Measurements from ENCODE around the gene AREL1. TPM values are rescaled to one million over a fixed set of nuclear protein-coding genes. Genes with fewer than 3 reads are reported as not detected.

The AREL1 gene
- total RNA-seq, 1 donor from 2014 or later: 55.1 TPM

DNA sequence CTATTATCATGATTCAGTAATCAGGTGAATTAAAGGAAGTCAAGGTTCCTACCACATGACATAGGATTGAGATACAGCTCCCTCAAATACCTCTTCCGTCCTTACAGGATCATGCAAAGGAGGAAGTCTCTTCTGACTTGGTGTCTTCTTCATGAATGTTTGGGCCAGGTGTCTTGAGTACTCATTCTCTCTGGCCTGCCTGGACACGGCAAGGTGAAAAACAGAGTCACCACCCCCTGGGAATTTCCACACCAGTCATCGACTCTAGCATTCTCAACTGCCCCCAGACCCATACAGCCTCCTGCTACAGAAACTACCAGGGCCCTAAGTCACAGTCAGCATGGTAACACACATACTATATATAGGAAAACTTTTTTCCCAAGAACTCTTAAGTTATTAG, 55.9 kb downstream of the AREL1 start:
- Mint-ChIP-seq H3K9me3 (ENCODE audit: low read depth) (no peaks in the 10 kb centered on the region), H3K27me3 (no peaks in the 10 kb centered on the region), H3K36me3 (ENCODE audit: insufficient read depth) (peaks cover 11% of the 10 kb centered on the region), H3K27ac (no peak overlapping the region), H3K4me3 (ENCODE audit: low read depth) (no peak overlapping the region), H3K4me1 (ENCODE audit: low read depth) (no peaks in the 10 kb centered on the region)
- TF ChIP-seq, protein P1, sequence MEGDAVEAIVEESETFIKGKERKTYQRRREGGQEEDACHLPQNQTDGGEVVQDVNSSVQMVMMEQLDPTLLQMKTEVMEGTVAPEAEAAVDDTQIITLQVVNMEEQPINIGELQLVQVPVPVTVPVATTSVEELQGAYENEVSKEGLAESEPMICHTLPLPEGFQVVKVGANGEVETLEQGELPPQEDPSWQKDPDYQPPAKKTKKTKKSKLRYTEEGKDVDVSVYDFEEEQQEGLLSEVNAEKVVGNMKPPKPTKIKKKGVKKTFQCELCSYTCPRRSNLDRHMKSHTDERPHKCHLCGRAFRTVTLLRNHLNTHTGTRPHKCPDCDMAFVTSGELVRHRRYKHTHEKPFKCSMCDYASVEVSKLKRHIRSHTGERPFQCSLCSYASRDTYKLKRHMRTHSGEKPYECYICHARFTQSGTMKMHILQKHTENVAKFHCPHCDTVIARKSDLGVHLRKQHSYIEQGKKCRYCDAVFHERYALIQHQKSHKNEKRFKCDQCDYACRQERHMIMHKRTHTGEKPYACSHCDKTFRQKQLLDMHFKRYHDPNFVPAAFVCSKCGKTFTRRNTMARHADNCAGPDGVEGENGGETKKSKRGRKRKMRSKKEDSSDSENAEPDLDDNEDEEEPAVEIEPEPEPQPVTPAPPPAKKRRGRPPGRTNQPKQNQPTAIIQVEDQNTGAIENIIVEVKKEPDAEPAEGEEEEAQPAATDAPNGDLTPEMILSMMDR (IDR thresholded peaks at IDR 0.05; ENCODE audit: unreplicated experiment): no peak
- DNase-seq (ENCODE audit: low spot score, unreplicated experiment): no peak

DNA sequence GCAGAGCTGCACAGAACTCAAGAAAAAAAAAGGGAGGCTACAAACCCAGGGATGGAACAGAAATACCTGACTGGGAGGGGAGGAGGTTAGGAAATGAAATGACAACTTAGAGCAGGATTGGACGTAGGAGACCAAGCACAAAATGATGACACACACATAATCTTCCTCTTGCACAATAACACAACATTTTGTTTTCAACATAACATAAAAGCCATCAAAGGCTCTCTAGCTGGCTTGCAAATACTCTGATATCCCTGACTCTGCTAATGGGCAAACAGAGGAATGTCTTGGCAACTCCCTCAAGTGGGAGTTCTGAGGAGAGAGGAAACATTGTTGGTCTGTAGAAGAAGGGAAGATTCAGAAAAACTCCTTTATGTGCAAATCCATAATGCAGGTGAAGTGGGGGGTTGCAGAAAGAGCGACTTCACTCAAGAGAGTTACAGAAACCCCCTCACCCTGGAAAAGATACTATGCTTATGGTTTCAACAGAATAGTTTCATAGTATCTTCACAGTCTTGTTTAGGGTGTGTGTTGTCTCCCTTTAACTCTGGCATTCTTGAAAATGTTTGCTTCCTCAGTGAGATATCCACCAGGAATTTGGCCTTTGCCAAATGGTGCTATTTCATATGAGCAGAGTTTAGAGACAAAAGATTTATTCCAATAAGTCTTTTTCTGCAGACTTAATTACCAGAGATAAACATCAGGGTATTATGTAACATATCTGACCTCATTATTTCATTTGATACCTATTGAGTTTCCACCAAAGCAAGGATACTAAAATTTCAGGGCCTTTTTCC, 57.1 kb downstream of the AREL1 start:
- H3K27ac Mint-ChIP-seq: no peak overlapping the region
- no peaks in the 10 kb centered on the region for H3K4me1 Mint-ChIP-seq (ENCODE audit: low read depth)
- H3K4me3 Mint-ChIP-seq (ENCODE audit: low read depth): no peak overlapping the region

DNA sequence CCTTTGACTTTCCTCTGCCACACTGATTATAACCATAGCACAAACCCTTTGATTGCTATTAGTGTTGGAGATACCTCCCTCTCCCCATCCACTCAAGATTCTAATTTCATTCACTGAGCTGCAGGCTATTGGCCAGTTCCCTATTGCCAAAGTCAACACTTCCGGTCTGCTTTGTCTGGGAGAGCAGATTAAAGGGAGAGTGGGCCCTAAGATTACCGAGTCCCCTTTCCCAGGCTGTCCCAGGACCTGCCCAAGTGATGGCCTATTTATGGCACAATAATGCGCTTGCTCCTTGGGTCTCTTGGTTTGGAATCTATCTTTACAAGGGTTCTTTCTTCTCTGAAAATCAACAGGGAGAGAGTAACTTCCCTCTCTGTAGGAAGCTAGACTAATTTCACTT, 57.9 kb downstream of the AREL1 start:
- no peak overlapping the region for H3K4me3 Mint-ChIP-seq (ENCODE audit: low read depth)
- TF ChIP-seq, protein P1 (IDR thresholded peaks at IDR 0.05; ENCODE audit: unreplicated experiment): no peak
- H3K36me3 Mint-ChIP-seq (ENCODE audit: insufficient read depth): peaks cover 7% of the 10 kb centered on the region
- no peaks in the 10 kb centered on the region for H3K9me3 Mint-ChIP-seq (ENCODE audit: low read depth)
- no peak overlapping the region for H3K27ac Mint-ChIP-seq
- H3K4me1 Mint-ChIP-seq (ENCODE audit: low read depth): no peaks in the 10 kb centered on the region
- no peaks in the 10 kb centered on the region for H3K27me3 Mint-ChIP-seq
- no peak for DNase-seq (ENCODE audit: low spot score, unreplicated experiment)

More for the DNA sequence above, 57.1 kb downstream of the AREL1 start:
- no peak for DNase-seq (ENCODE audit: low spot score, unreplicated experiment)
- no peaks in the 10 kb centered on the region for H3K27me3 Mint-ChIP-seq
- no peaks in the 10 kb centered on the region for H3K9me3 Mint-ChIP-seq (ENCODE audit: low read depth)
- TF ChIP-seq, protein P1 (IDR thresholded peaks at IDR 0.05; ENCODE audit: unreplicated experiment): no peak
- H3K36me3 Mint-ChIP-seq (ENCODE audit: insufficient read depth): peaks cover 7% of the 10 kb centered on the region

DNA sequence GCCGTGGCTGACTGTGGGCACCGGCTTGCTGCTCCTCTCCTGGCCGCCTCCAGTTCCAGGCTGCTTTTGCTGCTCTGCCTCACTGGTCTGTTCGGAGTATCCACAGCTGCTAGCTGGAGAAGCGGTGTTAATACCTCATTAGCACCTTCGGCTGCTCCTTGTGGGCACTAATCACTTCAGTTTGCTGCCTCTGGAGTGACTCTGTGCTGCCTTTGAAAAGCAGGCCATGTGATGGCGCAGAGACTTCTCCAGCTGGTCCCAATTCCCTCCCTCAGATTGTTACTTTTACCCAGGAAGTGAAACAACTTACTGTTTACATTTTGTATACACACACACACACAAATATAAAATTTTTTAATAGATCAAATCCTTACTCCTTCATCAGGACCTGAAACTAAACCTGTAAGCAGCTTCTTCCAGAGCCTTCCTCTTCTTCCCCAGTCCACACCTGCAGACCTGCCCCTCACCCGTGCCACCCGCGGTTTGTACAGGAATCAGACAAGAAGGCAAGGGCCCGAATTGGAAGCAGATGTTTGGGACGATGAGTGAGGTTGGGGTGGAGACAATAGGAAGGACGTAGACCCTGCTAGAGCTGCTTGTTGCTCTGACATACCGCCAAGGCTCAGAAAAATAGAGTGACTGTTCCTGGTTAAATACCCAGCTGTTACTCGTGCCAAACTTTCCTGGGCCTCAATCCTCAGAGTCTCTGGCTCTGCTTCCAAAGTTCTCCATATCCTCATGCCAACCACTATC, 59.3 kb downstream of the AREL1 start:
- Mint-ChIP-seq H3K4me1 (ENCODE audit: low read depth) (no peaks in the 10 kb centered on the region), H3K27ac (no peak overlapping the region), H3K4me3 (ENCODE audit: low read depth) (no peak overlapping the region), H3K36me3 (ENCODE audit: insufficient read depth) (peaks cover 4% of the 10 kb centered on the region), H3K9me3 (ENCODE audit: low read depth) (no peaks in the 10 kb centered on the region), H3K27me3 (no peaks in the 10 kb centered on the region)
- TF ChIP-seq, protein P1 (IDR thresholded peaks at IDR 0.05; ENCODE audit: unreplicated experiment): no peak
- no peak for DNase-seq (ENCODE audit: low spot score, unreplicated experiment)

DNA sequence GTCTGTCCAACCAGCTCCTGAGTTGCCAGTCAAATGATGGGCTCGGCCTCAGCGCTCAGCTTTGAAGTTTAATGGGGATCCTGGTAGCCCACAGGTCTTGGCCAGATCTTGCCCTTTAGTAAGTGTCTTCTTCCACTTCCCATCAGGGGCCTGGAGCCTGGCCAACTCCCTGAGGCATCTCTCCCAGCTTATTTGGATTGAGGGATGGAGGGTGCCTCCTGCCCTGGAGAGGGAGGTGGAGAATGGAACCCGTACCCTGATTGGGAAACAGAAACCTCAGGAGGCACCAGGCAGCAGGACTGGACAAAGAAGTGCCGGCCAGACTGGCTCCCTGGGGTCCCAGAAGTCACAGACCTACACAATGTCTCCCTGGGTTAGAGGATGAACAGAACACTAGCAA, 60.3 kb downstream of the AREL1 start:
- Mint-ChIP-seq H3K9me3 (ENCODE audit: low read depth) (no peaks in the 10 kb centered on the region), H3K27me3 (no peaks in the 10 kb centered on the region)

More for the DNA sequence above, 60.3 kb downstream of the AREL1 start:
- Mint-ChIP-seq H3K4me1 (ENCODE audit: low read depth) (no peaks in the 10 kb centered on the region), H3K4me3 (ENCODE audit: low read depth) (no peak overlapping the region), H3K27ac (no peak overlapping the region), H3K36me3 (ENCODE audit: insufficient read depth) (peaks cover 2% of the 10 kb centered on the region)
- no peak for DNase-seq (ENCODE audit: low spot score, unreplicated experiment)
- TF ChIP-seq, protein P1 (IDR thresholded peaks at IDR 0.05; ENCODE audit: unreplicated experiment): no peak
